Measurements from ENCODE around the gene DVL1.

DVL1 gene

GRCh38 chr1:1294250-1294890, 54.8 kb downstream of the DVL1 start:
- no peak for DNase-seq

DNA sequence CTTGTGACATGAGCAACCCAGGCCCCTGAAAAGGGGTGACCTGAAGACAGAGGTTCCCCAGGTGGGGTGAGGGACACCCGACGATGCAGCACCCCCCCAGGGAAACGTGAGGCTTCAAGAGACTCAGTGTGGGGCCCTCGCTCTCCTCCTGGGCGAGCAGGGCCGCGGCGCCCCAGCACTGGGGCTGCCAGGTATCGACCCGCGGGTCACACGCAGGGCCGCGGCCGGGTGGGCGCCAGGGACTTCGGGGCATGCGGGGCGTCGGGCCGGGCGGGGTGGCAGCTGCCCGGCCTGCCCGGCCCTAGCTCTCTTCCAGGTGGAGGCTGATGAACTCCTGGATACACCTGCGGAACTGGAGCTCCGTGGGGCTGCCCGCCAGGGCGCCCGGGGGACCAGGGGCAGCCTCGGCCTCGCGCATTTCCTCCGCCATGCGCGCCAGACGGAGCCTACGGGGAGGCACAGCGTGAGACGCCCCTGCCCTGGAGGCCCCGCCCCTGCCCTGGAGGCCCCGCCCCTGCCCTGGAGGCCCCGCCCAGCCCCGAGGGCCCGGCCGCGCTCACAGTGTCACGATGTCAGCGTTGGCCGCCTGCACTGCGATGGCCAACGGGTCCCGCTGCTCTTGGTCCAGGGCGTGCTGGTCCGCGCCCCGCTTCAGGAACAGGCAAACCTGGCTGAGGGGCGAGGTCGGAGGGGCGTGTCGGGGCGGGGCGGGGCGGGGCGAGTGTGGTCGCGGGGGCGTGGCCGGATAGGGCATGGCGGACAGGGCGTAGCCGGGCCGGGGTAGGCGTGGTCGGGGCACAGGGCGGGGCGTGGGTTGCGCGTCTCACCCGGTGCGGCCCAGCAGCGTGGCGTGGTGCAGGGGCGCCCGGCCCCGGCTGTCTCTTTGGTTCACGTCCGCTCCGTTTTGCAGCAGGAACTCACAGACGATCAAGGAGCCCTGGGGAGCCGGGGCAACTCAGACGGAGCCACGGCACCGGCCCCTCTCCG, 55.7 kb downstream of the DVL1 start:
- DNase-seq: no peak

DNA sequence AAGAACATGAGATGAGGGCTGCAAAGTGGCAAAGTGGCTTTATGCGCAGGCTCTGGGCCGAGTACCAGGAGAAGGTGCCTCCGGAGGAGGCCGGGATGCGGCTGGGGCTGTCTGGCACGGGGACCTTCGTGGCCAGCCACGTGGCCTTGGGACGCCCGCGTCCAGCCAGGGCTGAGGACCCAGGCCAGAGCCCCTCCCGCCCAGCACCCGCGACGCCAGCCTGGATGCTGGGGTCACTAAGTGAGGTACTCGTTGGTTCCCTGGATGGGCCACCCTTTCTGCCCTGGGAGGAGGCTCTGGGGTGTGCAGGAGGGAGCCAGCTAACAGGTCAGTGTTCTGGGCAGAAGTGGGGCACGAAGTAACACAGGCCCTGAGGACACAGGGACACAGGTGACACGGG, 56.4 kb downstream of the DVL1 start:
- DNase-seq: no peak

DNA sequence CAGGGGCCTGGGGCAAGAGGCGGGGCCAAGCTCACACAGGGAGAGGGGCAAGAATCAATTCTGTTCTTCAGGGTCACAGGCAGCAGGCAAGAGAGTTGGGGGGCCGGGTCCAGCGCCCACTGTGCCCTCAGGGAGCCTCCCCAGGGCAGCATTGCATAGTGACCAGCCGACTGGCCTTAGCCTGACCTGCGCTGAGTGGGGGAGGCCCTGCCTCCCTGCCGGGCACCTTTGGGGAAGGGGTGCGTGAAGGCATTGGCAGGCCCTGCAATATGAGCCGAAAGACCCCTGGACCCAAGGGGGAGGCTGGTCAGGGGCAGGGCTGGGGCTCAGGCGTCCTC, 56.8 kb downstream of the DVL1 start:
- DNase-seq: no peak

GRCh38 chr1:1291548-1292441, 57.4 kb downstream of the DVL1 start:
- peak; percentile 73 for DNase-seq

- no peak for DNase-seq
These were observed 58.1 kb downstream of the DVL1 start for GRCh38 chr1:1291023-1291528.

DNA sequence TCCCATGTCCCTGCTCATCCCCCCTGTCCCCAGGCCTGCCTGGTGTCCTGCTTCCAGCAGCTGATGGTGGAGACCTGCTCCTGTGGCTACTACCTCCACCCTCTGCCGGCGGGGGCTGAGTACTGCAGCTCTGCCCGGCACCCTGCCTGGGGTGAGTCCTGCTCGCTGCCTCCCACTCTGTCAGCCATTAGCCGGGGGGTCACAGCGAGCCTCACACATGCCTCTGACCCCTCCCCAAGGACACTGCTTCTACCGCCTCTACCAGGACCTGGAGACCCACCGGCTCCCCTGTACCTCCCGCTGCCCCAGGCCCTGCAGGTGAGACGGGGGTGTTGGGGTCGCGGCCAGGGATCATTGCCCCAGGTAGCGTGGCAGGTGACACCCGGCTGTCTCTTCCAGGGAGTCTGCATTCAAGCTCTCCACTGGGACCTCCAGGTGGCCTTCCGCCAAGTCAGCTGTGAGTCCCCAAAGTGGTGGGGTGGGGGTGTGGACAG, 58.9 kb downstream of the DVL1 start:
- peak; percentile 70 for DNase-seq

DNA sequence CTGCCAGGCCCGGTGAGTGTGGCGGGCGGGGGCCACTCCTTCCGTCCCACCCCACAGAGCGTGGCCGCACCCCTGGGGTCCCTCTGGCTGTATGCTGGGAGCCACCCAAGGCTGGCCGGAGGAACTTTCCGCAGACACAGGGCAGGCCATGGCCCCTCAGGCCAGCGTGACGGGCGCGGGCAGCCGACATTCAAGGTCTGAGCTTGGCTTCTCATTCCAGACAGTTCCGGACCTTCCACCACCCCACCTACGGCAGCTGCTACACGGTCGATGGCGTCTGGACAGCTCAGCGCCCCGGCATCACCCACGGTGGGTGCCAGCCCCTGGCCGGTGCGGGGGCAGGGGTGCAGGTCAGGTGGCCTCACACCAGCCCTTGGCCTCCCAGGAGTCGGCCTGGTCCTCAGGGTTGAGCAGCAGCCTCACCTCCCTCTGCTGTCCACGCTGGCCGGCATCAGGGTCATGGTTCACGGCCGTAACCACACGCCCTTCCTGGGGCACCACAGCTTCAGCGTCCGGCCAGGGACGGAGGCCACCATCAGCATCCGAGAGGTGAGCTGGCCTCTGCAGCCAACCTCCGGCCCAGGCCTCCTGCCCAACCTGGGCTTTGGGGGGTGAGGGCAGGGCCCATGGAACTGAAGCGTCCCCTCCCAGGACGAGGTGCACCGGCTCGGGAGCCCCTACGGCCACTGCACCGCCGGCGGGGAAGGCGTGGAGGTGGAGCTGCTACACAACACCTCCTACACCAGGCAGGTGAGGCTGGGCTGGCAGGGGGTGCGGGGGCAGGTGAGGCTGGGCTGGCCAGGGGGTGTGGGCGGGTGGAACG, 61.7 kb downstream of the DVL1 start:
- DNase-seq: no peak

GRCh38 chr1:1286313-1287261, 62.6 kb downstream of the DVL1 start:
- DNase-seq: no peak

DNA sequence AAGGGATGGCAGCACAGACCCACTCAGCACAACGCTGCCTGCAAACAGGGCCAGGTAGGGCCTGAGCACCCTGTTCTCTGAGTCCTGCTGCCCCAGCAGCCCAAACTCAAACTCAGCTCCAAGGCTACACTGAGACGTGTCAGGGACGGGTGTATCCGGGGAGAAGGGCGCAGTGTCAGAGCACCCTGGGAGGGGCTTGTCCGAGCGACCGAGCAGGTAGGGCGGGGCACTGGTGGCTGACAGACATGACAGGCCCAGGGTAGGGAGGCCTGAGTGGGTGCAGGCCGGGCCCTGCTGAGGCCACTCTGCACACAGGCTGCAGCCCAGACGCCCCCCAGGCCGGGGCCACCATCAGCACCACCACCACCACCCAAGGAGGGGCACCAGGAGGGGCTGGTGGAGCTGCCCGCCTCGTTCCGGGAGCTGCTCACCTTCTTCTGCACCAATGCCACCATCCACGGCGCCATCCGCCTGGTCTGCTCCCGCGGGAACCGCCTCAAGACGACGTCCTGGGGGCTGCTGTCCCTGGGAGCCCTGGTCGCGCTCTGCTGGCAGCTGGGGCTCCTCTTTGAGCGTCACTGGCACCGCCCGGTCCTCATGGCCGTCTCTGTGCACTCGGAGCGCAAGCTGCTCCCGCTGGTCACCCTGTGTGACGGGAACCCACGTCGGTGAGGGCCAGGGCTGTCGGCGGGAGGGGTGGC, 63.5 kb downstream of the DVL1 start:
- DNase-seq: no peak

Measured in activated naive CD4-positive, alpha-beta T cell treated with Interleukin-2 at 50 U/mL for 16 hours (primary cell).